ENCODE data around the gene NDUFAF8.
A peak's percentile ranks its signal among the peaks of the same experiment; 100 is the strongest.

The NDUFAF8 gene

GRCh38 chr17:81253358-81254131 lies 14.4 kb downstream of the NDUFAF8 start:
- DNase-seq: peak; percentile 68

DNA sequence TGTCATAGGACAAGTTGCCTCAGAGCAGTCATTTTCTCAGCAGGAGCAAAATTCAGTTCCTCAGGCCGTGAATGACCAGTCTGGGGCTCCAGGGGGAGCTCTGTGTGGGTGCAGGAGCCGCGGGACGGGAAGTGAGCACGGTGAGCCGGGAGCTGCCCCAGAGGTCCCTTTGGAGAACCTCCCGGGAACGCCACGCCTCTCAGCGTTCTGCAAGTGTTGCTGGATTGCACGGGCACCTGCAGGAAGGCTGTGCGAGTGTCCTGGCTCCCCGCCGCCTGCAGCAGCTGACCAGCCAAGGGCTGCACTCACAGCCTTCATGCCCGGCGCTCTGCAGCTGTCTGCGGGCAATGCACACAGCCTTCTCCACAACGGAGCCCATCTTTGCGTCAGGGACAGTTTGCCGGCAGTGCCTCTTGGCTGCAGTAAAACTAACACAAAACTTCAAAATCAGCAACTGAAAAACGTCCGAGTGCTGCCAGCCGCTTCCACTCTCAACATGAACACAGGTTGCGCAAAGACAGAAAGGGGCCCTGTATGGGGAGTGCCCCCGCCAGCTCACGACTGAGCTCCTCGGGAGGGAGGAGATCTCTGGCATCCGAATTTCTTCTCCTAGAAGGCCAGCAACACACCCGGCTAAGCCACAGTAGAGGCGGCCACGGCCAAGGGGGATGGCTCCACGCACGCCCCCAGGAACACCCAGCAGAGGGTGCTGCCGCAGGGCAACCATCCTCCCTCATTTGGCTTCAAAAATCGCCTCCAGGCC lies 16.0 kb downstream of the NDUFAF8 start:
- DNase-seq: no peak

DNA sequence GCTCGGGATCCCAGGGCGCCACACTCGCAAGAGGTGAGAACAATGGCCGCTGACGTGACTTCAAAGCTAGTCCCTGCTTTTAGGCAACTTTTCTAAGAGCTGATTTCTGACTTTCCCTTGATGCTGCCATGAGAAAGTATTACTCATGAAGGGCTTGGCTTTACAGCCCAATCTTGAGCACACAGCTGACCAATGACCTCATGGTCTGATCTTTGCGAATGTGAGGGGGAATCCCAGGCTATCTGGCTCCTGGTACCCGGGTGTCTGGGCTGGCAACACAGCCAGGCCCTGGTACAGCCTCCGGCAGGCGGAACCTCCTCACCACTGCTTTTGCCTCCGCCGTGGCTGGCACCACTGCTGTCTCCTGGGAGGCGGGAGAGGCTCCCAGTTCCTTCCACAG lies 17.5 kb downstream of the NDUFAF8 start:
- DNase-seq: no peak

DNA sequence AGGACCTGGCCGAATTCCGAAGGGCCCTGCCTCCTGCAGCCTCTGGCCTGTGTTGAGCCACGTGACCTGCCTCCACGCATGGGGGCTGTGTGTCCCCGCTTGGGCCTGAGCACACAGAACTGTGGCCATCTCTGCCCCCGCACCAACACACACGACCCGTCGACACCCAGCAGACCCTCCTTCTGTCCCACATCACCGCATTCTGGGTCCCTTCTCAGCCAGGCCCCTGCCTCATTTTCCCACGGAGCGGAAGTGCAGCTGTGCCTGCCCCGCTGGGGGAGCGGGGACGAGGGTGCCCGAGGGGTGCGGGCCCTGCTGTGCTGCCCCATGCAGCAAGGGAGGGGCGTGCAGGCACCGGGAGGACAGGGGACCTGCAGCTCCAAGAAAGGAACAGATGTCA lies 18.4 kb downstream of the NDUFAF8 start:
- no peak for DNase-seq

- DNase-seq: no peak
These were observed 19.2 kb downstream of the NDUFAF8 start for GRCh38 chr17:81258292-81258691.

DNA sequence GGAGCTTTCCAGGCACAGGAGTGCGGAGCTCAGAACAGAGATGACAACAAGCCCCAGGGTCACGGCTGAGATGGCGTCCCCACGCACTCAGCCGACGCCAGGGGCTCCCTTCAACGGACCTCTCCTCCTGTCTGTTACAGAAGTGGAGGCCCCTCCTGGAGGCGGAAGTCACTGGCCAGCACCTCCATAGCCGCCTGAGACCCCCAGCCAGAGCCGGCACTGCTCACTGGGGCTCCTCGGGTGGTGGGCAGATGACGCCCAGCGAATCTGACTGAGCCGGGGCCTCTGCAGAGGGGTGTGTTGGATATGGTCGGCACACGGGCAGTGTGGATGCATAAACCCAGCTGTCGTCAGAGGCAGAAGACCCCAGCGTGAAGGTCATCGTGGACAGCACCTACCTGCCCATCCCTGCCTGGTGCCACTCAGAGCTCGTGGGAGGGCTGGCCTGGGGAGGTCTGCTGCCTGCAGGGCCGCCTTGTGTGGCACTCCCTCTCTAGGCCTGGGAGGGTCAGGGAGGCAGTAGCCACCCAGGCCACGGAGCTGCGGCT lies 20.0 kb downstream of the NDUFAF8 start:
- DNase-seq: no peak

DNA sequence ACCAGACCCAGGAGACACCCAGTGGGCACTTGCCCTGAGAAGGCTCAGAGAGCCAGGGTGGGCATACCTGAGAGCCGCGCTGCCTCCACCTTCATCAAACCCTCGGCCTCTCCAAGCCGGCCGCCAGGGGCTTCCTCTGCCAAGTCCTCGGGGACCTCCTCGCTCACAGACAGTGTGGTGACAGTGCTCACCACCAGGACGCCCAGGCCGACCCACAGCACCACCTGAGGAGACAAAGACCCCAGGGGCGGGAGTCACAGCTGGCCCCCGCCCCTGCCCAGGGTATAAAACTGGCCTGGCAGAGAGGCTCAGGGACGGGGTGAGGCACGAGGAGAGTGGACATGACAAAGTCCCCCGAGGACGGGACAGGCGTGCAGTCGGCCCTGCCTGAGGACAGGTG lies 21.1 kb downstream of the NDUFAF8 start:
- DNase-seq: no peak

DNA sequence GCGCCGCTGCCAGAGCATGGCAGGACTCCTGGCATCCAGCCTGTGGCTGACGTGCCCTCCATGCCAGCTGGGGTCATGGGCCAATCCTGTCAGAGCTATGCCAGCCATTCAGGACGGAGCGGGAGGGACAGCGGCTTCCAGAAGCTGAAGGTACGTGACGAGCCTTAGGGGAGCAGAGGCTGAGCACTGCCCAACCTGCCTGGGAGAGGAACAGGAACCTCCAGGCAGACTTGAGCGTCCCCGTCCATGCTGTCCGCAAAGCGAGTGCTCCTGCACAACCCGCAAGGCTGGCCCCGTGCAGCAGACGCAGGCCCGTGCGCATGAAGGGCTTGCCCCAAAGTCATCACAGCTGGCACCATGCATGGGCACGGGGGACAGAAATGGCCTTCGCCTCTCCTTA lies 21.5 kb downstream of the NDUFAF8 start:
- DNase-seq: no peak

DNA sequence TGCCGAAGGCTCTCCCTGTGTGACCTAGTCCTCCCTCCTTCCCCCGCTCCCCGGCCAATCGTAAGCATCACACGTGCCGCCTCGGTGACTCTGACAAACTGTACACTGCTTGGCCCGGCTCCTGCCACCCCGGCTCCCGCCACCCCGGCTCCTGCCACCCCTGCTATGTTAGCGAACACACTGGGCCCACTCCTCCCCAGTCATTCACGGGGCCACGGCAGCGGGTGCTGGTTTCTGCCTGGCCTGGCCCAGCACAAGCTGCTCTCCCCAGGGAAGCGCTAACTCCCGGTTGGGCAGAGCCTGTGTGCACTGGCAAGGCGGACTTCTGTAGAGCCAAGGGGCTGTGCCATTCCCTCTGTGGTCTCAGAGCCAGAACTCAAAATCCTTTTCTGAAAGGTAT lies 22.0 kb downstream of the NDUFAF8 start:
- no peak for DNase-seq

- DNase-seq: no peak
These were observed 22.6 kb downstream of the NDUFAF8 start for GRCh38 chr17:81261582-81262336.

GRCh38 chr17:81263371-81264181 lies 24.5 kb downstream of the NDUFAF8 start:
- no peak for DNase-seq

DNA sequence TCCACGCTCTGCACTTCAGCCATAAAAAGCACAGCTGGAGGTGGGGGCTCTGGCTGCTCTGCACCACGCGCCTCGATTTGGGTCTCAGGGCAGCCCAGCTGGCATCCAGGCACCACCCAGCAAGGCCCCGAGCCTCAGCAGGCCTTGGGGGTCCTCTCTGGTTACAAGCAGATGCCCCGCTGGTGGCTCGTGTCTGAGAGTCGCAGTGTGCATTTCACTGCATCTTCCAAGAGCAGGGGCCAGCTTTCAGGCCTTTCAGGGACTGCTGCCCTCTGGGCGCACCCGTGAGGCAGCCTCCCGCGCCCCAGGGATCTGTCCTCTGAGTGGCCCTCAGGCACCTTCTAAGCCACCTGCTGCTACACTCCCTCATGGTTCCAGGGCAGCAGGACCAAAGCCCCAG lies 25.5 kb downstream of the NDUFAF8 start:
- no peak for DNase-seq

- DNase-seq: no peak
These were observed 26.5 kb downstream of the NDUFAF8 start for GRCh38 chr17:81265576-81265975.

DNA sequence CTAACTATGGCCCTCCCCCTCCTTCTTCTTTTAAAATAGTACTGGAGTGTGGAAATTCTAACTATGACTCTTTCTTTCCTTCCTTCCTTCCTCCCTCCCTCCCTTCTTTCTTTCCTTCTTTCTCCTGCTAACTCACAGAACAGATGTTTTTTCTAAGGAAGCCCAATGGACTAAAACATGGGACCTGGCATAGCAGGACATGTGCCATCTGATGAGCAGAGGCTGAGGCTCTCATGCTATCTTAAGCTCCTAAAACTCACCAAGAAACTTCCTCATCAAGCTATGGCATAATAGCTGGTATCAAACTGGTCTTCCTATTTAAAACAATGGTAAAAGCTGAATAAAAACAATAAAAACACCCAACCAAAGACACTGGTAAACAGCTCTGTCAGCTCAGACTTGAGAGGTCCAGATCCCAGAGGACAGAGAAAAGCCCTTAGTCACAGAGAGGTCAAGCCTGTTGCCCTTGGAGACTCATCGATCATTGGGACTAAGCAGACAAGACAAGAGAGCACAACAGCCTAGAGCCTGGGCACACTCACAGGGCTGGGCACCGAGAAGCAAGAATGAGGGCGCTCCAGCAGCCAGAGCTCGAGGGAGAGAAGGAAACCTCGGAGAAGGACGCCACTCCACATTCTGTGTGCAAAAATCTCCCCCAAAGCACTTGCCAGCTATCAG lies 28.4 kb downstream of the NDUFAF8 start:
- no peak for DNase-seq

DNA sequence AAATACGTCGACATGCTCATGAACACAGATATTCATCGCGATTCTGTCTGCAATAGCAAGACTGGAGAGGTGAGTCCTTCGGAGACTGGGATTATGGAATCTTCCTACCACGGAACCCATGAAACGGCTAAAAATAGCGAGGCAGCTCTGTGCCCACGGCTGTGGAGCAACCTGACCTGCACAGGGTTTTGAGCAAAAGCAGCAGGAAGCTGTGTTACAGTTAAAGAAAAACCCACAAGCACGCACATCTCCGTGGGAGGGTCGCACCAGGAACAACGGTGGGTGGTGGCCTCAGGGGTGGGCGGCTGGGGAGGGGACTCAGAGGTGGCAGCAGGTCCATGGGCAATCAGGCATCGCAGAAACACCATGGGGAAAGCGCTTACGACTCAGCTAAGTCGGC lies 31.2 kb downstream of the NDUFAF8 start:
- no peak for DNase-seq

DNA sequence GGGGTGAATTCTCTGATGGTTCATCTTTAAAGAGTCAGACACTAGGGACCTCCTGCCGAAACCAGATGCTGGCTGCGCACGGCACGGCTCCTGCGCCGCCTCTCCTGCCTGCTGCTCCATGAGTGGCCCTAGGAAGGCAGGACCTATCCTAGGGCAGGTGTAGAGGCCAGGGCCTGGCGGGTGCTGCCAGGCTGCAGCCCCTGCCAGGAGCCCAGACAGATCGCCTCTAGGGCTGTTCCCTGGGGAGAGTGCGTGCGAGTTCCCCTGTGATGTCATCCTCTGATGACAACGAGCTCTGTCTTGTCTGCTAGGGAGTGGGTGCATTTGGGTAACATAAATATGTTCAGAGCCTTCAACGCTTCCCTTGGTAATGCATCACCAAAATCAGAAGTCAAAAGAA lies 32.1 kb downstream of the NDUFAF8 start:
- DNase-seq: no peak

DNA sequence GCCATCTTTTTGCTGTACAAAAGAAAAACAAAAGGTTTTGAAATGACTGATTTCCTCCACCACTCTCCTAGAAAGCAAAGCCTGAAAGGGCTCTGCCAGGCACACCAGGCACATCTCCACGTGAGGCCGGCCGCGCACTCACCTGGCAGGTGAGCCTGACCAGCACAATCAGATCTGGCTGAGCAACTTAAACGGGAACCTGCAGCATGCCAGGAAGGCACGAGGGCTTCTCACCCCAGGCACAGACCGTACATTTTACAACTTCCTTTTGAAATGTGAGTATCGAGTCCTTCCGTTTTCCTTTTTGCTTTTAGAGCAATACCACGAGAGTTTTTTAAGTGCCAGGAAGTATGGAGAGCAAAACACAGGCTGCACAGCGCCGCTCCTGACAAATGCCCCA lies 33.5 kb downstream of the NDUFAF8 start:
- no peak for DNase-seq

DNA sequence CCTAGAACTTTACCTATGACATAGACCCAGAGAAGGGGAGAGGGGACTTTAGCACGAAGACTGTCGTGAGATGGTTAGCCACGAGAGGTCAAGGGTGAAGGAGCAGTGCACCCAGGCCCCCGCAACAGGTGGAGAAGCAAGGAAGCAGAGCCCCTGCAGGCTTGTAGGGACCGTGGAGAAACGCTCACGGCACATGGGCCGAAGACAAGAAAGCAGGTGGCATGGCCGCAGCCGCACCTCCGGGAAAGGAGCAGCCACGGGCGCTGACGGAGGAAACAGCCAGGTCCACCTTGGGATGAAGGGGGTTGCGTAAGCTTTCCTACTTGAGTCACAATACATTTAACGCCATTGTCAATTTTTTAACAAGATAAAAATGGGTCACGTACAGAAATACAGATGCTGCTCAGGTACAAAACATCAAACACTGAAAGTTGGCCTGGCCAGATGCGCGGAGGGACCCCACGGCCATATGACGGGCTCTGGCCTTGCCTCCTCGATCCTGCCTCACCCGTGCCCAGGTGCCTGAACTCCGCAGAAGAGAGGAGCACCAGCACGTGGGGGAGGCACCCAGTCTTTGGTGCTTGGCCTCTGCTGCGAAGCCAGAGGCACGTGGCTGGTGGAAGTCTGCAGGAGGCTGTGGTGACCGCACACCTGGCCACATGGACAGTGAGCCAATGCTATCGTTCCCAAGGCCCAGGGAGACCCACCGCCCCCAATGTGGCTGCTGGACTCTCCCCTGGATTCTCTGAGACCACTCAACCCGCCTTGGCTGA lies 34.8 kb downstream of the NDUFAF8 start:
- no peak for DNase-seq

GRCh38 chr17:81274471-81274855 lies 35.3 kb downstream of the NDUFAF8 start:
- DNase-seq: no peak

- no peak for DNase-seq
These were observed 37.7 kb downstream of the NDUFAF8 start for GRCh38 chr17:81276781-81277180.

DNA sequence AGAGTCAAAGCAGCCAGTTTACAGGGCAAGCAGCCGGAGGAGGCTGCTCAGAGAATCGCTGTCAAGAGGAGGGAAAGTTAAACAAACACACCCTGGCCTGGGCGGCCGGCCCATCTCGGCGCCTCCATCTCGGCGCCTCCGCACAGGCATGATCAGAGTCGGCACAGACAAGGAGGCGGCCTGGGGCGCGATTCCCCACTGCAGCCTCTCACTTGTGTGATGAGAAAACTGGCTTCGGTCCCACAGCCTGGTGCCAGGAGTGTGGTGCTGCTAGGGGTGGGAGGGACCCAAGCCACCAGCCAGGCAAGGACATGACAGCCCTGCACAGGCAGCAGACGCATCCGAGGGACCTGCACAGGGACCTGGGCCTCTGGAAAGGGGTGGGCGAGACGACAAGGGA lies 38.3 kb downstream of the NDUFAF8 start:
- DNase-seq: no peak
